Osteocyte (in vitro differentiated cells): ENCODE measurements around the gene OR2M4. TPM values are rescaled to one million over a fixed set of nuclear protein-coding genes. Genes with fewer than 3 reads are reported as not detected.

ENCODE experiments used
- DNase-seq: peaks from one replicate; pipeline ENCODE4 v3.0.0; 2021; ENCODE audit warnings: mixed read lengths; ENCODE audit not compliant: unreplicated experiment; ENCODE audit errors: extremely low spot score
- H3K27ac Mint-ChIP-seq: one replicate; pipeline ENCODE4 v1.8.0; 2021; ENCODE audit warnings: mild to moderate bottlenecking, mixed read lengths; ENCODE audit not compliant: unreplicated experiment
- H3K27me3 Mint-ChIP-seq: one replicate; pipeline ENCODE4 v1.8.0; 2021; ENCODE audit warnings: mixed read lengths; ENCODE audit not compliant: unreplicated experiment
- H3K36me3 Mint-ChIP-seq: one replicate; pipeline ENCODE4 v1.8.0; 2021; ENCODE audit warnings: mixed read lengths; ENCODE audit not compliant: unreplicated experiment
- H3K4me1 Mint-ChIP-seq: one replicate; pipeline ENCODE4 v1.8.0; 2021; ENCODE audit warnings: mixed read lengths; ENCODE audit not compliant: unreplicated experiment
- H3K4me3 Mint-ChIP-seq: one replicate; pipeline ENCODE4 v1.8.0; 2021; ENCODE audit warnings: mild to moderate bottlenecking, moderate library complexity, mixed read lengths; ENCODE audit not compliant: unreplicated experiment
- H3K9me3 Mint-ChIP-seq: one replicate; pipeline ENCODE4 v1.8.0; 2021; ENCODE audit warnings: mixed read lengths; ENCODE audit not compliant: unreplicated experiment
- long read RNA-seq: library from polyadenylated mRNA; unstranded; transcript quantifications from one replicate; pipeline ENCODE4 v2.0.0, GENCODE V29; 2021
- total RNA-seq: library from RNA; stranded (reverse); gene quantifications from 2 replicates; pipeline ENCODE4 v1.2.1, GENCODE V29; 2021
- TF ChIP-seq, protein P1 (sequence below): fragments of 200-600 bp; sonication (generic); IDR thresholded peaks from 2 replicates; pipeline ENCODE4 v1.5.0; 2021; ENCODE audit warnings: antibody characterized with exemption, mild to moderate bottlenecking, moderate library complexity

OR2M4 gene
- not detected in 2 replicates for total RNA-seq
- long read RNA-seq = 0 reads

- no peak for DNase-seq
- H3K9me3 Mint-ChIP-seq = peaks cover 53% of the 10 kb centered on the region
- no peaks in the 10 kb centered on the region for H3K36me3 Mint-ChIP-seq
- no peaks in the 10 kb centered on the region for H3K4me1 Mint-ChIP-seq
- TF ChIP-seq, protein P1, sequence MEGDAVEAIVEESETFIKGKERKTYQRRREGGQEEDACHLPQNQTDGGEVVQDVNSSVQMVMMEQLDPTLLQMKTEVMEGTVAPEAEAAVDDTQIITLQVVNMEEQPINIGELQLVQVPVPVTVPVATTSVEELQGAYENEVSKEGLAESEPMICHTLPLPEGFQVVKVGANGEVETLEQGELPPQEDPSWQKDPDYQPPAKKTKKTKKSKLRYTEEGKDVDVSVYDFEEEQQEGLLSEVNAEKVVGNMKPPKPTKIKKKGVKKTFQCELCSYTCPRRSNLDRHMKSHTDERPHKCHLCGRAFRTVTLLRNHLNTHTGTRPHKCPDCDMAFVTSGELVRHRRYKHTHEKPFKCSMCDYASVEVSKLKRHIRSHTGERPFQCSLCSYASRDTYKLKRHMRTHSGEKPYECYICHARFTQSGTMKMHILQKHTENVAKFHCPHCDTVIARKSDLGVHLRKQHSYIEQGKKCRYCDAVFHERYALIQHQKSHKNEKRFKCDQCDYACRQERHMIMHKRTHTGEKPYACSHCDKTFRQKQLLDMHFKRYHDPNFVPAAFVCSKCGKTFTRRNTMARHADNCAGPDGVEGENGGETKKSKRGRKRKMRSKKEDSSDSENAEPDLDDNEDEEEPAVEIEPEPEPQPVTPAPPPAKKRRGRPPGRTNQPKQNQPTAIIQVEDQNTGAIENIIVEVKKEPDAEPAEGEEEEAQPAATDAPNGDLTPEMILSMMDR = no peak
- no peak within 1 kb of the TSS for H3K4me3 Mint-ChIP-seq
- H3K27ac Mint-ChIP-seq = no peak within 1 kb of the TSS
- H3K27me3 Mint-ChIP-seq = no peaks in the 10 kb centered on the region
These were observed at the start of gene OR2M4 for GRCh38 chr1:248231117-248231516. OR2M4 (plus strand) TSS chr1:248231417; CDS start chr1:248238929, 7,512 bp downstream.

DNA sequence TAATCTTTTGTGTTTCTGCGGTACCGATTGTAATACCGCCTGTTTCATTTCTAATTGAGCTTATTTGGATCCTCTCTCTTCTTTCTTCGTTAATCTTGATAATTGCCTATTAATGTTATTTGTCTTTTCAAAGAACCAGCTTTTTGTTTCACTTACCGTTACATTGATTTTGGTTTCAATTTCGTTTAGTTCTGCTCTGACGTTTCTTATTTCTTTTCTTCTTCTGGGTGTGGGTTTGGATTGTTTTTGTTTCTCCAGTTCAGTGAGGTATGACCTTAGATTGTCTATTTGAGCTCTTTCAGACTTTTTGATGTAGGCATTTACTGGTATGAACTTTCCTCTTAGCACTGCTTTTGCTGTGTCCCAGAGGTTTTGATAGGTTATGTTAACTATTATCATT, 47.2 kb upstream of the OR2M4 start:
- peaks cover 60% of the 10 kb centered on the region for H3K9me3 Mint-ChIP-seq
- no peaks in the 10 kb centered on the region for H3K36me3 Mint-ChIP-seq
- H3K27me3 Mint-ChIP-seq = no peaks in the 10 kb centered on the region
- H3K4me1 Mint-ChIP-seq = no peaks in the 10 kb centered on the region
- no peak for DNase-seq
- TF ChIP-seq, protein P1 = no peak
- H3K4me3 Mint-ChIP-seq = no peak overlapping the region
- no peak overlapping the region for H3K27ac Mint-ChIP-seq

DNA sequence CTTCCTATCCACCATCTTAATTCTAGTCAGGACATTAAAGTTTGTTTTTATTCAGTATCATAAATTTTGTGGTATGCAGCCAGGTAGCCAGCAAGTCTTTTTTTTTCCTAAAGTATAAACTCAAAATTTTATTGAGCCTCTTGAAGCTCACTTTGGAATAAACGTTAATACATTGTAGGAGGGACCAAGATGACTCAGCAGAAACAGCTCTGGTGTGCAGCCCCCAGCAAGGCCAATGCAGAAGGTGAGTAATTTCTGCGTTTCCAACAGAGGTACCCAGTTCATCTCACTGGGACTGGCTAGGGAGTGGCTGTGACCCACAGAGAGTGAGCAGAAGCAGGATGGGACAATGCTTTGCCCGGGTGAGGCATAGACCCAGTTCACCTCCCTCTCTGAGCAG, 43.9 kb upstream of the OR2M4 start:
- no peaks in the 10 kb centered on the region for H3K4me1 Mint-ChIP-seq
- H3K36me3 Mint-ChIP-seq = no peaks in the 10 kb centered on the region
- no peaks in the 10 kb centered on the region for H3K27me3 Mint-ChIP-seq
- H3K27ac Mint-ChIP-seq = no peak overlapping the region
- no peak overlapping the region for H3K4me3 Mint-ChIP-seq
- H3K9me3 Mint-ChIP-seq = peaks cover 62% of the 10 kb centered on the region
- no peak for DNase-seq
- TF ChIP-seq, protein P1 = no peak

DNA sequence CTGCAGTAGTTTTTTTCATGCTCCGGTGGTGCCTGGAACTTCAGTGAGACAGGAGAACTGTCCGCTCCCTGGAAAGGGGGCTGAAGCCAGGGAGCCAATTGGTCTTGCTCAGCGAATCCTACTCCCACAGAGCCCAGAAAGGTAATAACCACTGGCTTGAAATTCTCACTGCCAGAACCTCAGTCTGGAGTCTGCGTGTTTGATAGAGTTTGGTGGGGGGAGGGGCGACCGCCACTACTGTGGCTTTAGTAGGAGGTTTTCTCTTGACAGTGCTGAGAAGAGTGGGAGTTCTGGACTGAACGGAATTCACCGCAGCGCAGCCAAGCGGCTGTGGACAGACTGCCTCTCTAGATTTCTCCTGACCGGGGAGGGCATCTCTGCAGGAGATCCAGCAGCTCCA, 42.2 kb upstream of the OR2M4 start:
- Mint-ChIP-seq H3K27me3 (no peaks in the 10 kb centered on the region), H3K9me3 (peaks cover 51% of the 10 kb centered on the region), H3K27ac (no peak overlapping the region), H3K4me1 (no peaks in the 10 kb centered on the region), H3K4me3 (no peak overlapping the region), H3K36me3 (no peaks in the 10 kb centered on the region)
- no peak for DNase-seq
- TF ChIP-seq, protein P1 = no peak

- TF ChIP-seq, protein P1 = no peak
- no peaks in the 10 kb centered on the region for H3K4me1 Mint-ChIP-seq
These were observed 37.1 kb upstream of the OR2M4 start for GRCh38 chr1:248194117-248194516.

More at GRCh38 chr1:248194117-248194516, 37.1 kb upstream of the OR2M4 start:
- no peaks in the 10 kb centered on the region for H3K27me3 Mint-ChIP-seq
- no peak overlapping the region for H3K4me3 Mint-ChIP-seq
- H3K36me3 Mint-ChIP-seq = no peaks in the 10 kb centered on the region
- H3K27ac Mint-ChIP-seq = no peak overlapping the region
- H3K9me3 Mint-ChIP-seq = peaks cover 48% of the 10 kb centered on the region
- DNase-seq = no peak
